Fibroblast of lung (primary cell): ENCODE measurements around the gene ASPHD2. TPM values are rescaled to one million over a fixed set of nuclear protein-coding genes. Genes with fewer than 3 reads are reported as not detected.
A peak's percentile ranks its signal among the peaks of the same experiment; 100 is the strongest.

Experiments
- DNase-seq, 2 donors: peaks; one replicate each; pipeline versions ENCODE4 v3.0.0 to v3.0.0-alpha.2; 2010; ENCODE audit warnings: low read depth in 2 of 2
- H2AFZ ChIP-seq: 2 replicates; pipeline ENCODE4 v1.5.1; 2012; ENCODE audit warnings: low read length, control low read depth, inconsistent platforms
- H3K27ac ChIP-seq: 2 replicates; pipeline ENCODE4 v1.5.1; 2011; ENCODE audit warnings: low read length, control low read depth; ENCODE audit not compliant: insufficient read depth
- H3K27me3 ChIP-seq: 2 replicates; pipeline ENCODE4 v1.5.1; 2011; ENCODE audit warnings: mild to moderate bottlenecking, low read length; ENCODE audit not compliant: control insufficient read depth, insufficient read depth
- H3K36me3 ChIP-seq: 2 replicates; pipeline ENCODE4 v1.5.1; 2011; ENCODE audit warnings: low read length; ENCODE audit not compliant: control insufficient read depth, insufficient read depth
- H3K4me1 ChIP-seq: 2 replicates; pipeline ENCODE4 v1.5.1; 2011; ENCODE audit warnings: low read length; ENCODE audit not compliant: control insufficient read depth, insufficient read depth; ENCODE audit errors: extremely low read depth
- H3K4me2 ChIP-seq: 2 replicates; pipeline ENCODE4 v1.5.1; 2011; ENCODE audit warnings: low read length, control low read depth; ENCODE audit not compliant: insufficient read depth; ENCODE audit errors: extremely low read depth
- H3K4me3 ChIP-seq, 4 experiments: fragments of 200-600 bp in 1 of 4; sonication (generic) in 1 of 4; replicated peaks in 1 of 4; 2 replicates each; pipeline ENCODE4 v1.5.1; 2011 to 2016; ENCODE audit warnings: low read length in 4 of 4, low read depth in 3 of 4, mild to moderate bottlenecking in 3 of 4, control low read depth in 2 of 4, inconsistent platforms in 1 of 4, mixed read lengths in 1 of 4; ENCODE audit not compliant: insufficient read depth in 1 of 4; ENCODE audit errors: control extremely low read depth in 1 of 4
- H3K79me2 ChIP-seq: 2 replicates; pipeline ENCODE4 v1.5.1; 2012; ENCODE audit warnings: mild to moderate bottlenecking, low read length, inconsistent platforms; ENCODE audit not compliant: control insufficient read depth, insufficient read depth
- H3K9ac ChIP-seq: 2 replicates; pipeline ENCODE4 v1.5.1; 2011; ENCODE audit warnings: mild to moderate bottlenecking, low read length, control low read depth; ENCODE audit not compliant: insufficient read depth
- H3K9me3 ChIP-seq: 2 replicates; pipeline ENCODE4 v1.5.1; 2012; ENCODE audit warnings: low read depth, low read length; ENCODE audit not compliant: control insufficient read depth, insufficient read depth
- H4K20me1 ChIP-seq: 2 replicates; pipeline ENCODE4 v1.5.1; 2011; ENCODE audit warnings: low read length; ENCODE audit not compliant: control insufficient read depth, insufficient read depth; ENCODE audit errors: extremely low read depth
- CTCF ChIP-seq, 2 donors: IDR thresholded peaks in 1 of 2; conservative IDR thresholded peaks in 1 of 2; 1 replicate in 1 of 2; 2 replicates in 1 of 2; pipeline ENCODE4 v1.5.1; 2011 to 2012; ENCODE audit warnings: low read length in 2 of 2, control low read depth in 1 of 2, inconsistent platforms in 1 of 2, low read depth in 1 of 2, mild to moderate bottlenecking in 1 of 2
- EZH2 ChIP-seq: IDR thresholded peaks from 2 replicates; pipeline ENCODE4 v1.5.1; 2012; ENCODE audit warnings: low read length, control low read depth, mild to moderate bottlenecking; ENCODE audit errors: missing control alignments
- polyA plus RNA-seq, 2 donors: library from polyadenylated mRNA; depleted of rRNA in 1 of 2; stranded (reverse) in 1 of 2; unstranded in 1 of 2; fragments of >200 nt; gene quantifications; 2 replicates each; pipeline ENCODE4 v1.2.1, GENCODE V29; 2011 to 2012; ENCODE audit warnings: missing spikeins in 1 of 2
- total RNA-seq: library from RNA; depleted of rRNA; stranded (reverse); fragments of >200 nt; gene quantifications from 2 replicates; pipeline ENCODE4 v1.2.1, GENCODE V29; 2014

The ASPHD2 gene
- total and polyA plus RNA-seq, 2 donors (not counting 1 experiment from before 2014, with no cell fraction given) = 0.42 to 1.7 TPM

- Histone ChIP-seq H3K4me3 (no peak overlapping the region), H3K36me3 (peaks cover 12% of the 10 kb centered on the region), H3K9me3 (no peaks in the 10 kb centered on the region), H3K9ac (no peak overlapping the region), H3K4me2 (no peak overlapping the region), H3K27me3 (no peaks in the 10 kb centered on the region), H4K20me1 (no peaks in the 10 kb centered on the region), H3K79me2 (no peaks in the 10 kb centered on the region), H2AFZ (no peak overlapping the region), H3K4me1 (no peaks in the 10 kb centered on the region), H3K27ac (no peak overlapping the region)
- TF ChIP-seq EZH2 (no peak), CTCF (conservative IDR thresholded peaks at IDR 0.05 in 1 of 2, IDR thresholded peaks at IDR 0.05 in 1 of 2; ENCODE audit: low read depth in 1 of 2, low read length in 2 of 2) (no peak)
- no peak for DNase-seq
Observed at GRCh38 chr22:26457661-26458272, 28.7 kb downstream of the ASPHD2 start.

DNA sequence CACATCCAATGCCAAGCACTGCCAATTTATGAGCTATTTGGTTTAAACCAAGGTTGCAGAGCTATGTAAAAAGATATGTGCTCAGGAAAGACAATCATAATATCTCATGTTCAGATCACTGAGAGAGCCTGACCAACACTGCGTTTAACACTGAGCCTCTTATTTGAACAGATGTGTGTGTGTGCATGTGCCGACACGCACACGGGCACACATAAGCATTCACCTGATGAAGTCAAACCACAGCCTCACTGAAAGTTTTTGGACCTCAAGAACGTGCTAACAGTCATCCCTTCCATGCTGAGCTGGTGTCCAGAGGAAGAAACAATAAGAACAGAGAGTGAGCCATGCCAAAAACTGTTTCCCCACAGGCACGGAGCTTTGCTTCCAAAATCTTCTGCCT lies 31.1 kb downstream of the ASPHD2 start:
- H3K4me1 ChIP-seq = no peaks in the 10 kb centered on the region
- H2AFZ ChIP-seq = no peak overlapping the region
- H3K79me2 ChIP-seq = no peaks in the 10 kb centered on the region
- H3K27ac ChIP-seq = no peak overlapping the region
- DNase-seq = no peak
- no peak for TF ChIP-seq EZH2
- TF ChIP-seq CTCF (conservative IDR thresholded peaks at IDR 0.05 in 1 of 2, IDR thresholded peaks at IDR 0.05 in 1 of 2; ENCODE audit: low read depth in 1 of 2, low read length in 2 of 2) = no peak
- H3K4me3 ChIP-seq = no peak overlapping the region
- H3K4me2 ChIP-seq = no peak overlapping the region
- H3K36me3 ChIP-seq = peaks cover 15% of the 10 kb centered on the region
- H3K27me3 ChIP-seq = no peaks in the 10 kb centered on the region
- H4K20me1 ChIP-seq = no peaks in the 10 kb centered on the region
- no peaks in the 10 kb centered on the region for H3K9me3 ChIP-seq
- no peak overlapping the region for H3K9ac ChIP-seq

DNA sequence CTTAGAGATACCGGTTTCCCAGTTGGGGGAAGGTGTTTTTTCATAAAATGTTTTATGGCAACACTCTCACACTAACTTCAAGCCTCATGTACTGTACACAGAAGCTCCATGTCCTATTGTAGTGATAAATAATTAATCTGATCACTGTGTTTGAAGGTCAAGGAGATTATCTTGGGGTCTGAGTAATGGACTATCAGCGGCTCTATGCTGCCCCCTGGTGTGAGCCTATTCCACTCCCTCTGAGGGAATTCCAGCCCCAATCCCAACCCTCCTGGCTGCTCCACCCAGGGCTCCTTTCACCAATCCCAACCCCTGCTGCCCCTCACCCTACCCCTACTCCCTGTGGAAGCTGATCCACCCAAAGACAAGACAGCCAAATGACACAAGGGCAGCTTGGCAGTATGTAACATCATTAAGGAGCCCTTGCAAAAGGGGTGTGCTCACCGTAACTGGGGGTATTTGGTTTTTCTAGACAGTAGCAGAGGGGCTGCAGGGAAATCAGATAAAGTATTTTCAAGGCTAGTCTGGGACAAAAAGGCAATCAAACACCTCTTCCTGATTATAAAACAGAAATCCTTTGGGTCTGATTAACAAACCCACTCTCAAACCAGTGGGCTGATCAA lies 32.2 kb downstream of the ASPHD2 start:
- H3K9ac ChIP-seq = no peak overlapping the region
- H3K27ac ChIP-seq = no peak overlapping the region
- H3K9me3 ChIP-seq = no peaks in the 10 kb centered on the region
- H2AFZ ChIP-seq = no peak overlapping the region
- H3K4me3 ChIP-seq = no peak overlapping the region
- H3K4me1 ChIP-seq = no peaks in the 10 kb centered on the region
- no peak overlapping the region for H3K4me2 ChIP-seq
- no peaks in the 10 kb centered on the region for H3K79me2 ChIP-seq
- H4K20me1 ChIP-seq = no peaks in the 10 kb centered on the region
- peaks cover 15% of the 10 kb centered on the region for H3K36me3 ChIP-seq
- no peak for TF ChIP-seq EZH2
- peak; percentile 75 to 84 for TF ChIP-seq CTCF (conservative IDR thresholded peaks at IDR 0.05 in 1 of 2, IDR thresholded peaks at IDR 0.05 in 1 of 2; ENCODE audit: low read depth in 1 of 2, low read length in 2 of 2)
- DNase-seq = peak in 1 of 2 donors; percentile 37
- H3K27me3 ChIP-seq = no peaks in the 10 kb centered on the region
